Astrocyte (in vitro differentiated cells and primary cell): ENCODE results near the gene GRIA1. TPM values are rescaled to one million over a fixed set of nuclear protein-coding genes. Genes with fewer than 3 reads are reported as not detected.

Experiments
- DNase-seq: peaks from one replicate; pipeline ENCODE4 v3.0.0-alpha.2; 2010; ENCODE audit warnings: low read depth
- FAIRE-seq: peaks from 2 replicates; lab custom pipeline; 2011; peaks lifted over from hg19 to GRCh38; lab: Jason Lieb, UNC
- H2AFZ ChIP-seq: 2 replicates; pipeline ENCODE4 v1.6.0; 2012; ENCODE audit warnings: low read depth, low read length, inconsistent platforms
- H3K27ac ChIP-seq: 2 replicates; pipeline ENCODE4 v1.5.1; 2011; ENCODE audit warnings: low read depth, low read length, inconsistent platforms
- H3K27me3 ChIP-seq: 2 replicates; pipeline ENCODE4 v1.6.0; 2011; ENCODE audit warnings: low read length, inconsistent platforms; ENCODE audit not compliant: insufficient read depth
- H3K36me3 ChIP-seq: 2 replicates; pipeline ENCODE4 v1.5.1; 2011; ENCODE audit warnings: low read length, inconsistent platforms; ENCODE audit not compliant: insufficient read depth
- H3K4me1 ChIP-seq: 2 replicates; pipeline ENCODE4 v1.5.1; 2011; ENCODE audit warnings: low read length, inconsistent platforms; ENCODE audit not compliant: insufficient read depth
- H3K4me2 ChIP-seq: 2 replicates; pipeline ENCODE4 v1.6.0; 2012; ENCODE audit warnings: low read length, inconsistent platforms
- H3K4me3 ChIP-seq: 2 replicates; pipeline ENCODE4 v1.5.1; 2011; ENCODE audit warnings: low read depth, mild to moderate bottlenecking, low read length, inconsistent platforms; ENCODE audit not compliant: insufficient read depth
- H3K79me2 ChIP-seq: 2 replicates; pipeline ENCODE4 v1.6.0; 2012; ENCODE audit warnings: mild to moderate bottlenecking, low read length, inconsistent platforms; ENCODE audit not compliant: insufficient read depth
- H3K9ac ChIP-seq: 2 replicates; pipeline ENCODE4 v1.6.0; 2012; ENCODE audit warnings: mild to moderate bottlenecking, low read length, inconsistent platforms
- H3K9me3 ChIP-seq: 2 replicates; pipeline ENCODE4 v1.5.1; 2012; ENCODE audit warnings: low read depth, mild to moderate bottlenecking, low read length, inconsistent platforms; ENCODE audit not compliant: insufficient read depth
- H4K20me1 ChIP-seq: 2 replicates; pipeline ENCODE4 v1.6.0; 2012; ENCODE audit warnings: low read length, inconsistent platforms; ENCODE audit not compliant: insufficient read depth
- H3K27ac Mint-ChIP-seq: one replicate; pipeline ENCODE4 v1.8.0; 2021; ENCODE audit warnings: mild to moderate bottlenecking, mixed read lengths; ENCODE audit not compliant: unreplicated experiment
- H3K27me3 Mint-ChIP-seq: one replicate; pipeline ENCODE4 v1.8.0; 2021; ENCODE audit warnings: low read depth, mixed read lengths; ENCODE audit not compliant: unreplicated experiment
- H3K36me3 Mint-ChIP-seq: one replicate; pipeline ENCODE4 v1.8.0; 2021; ENCODE audit warnings: low read depth, mixed read lengths; ENCODE audit not compliant: unreplicated experiment
- H3K4me1 Mint-ChIP-seq: one replicate; pipeline ENCODE4 v1.8.0; 2021; ENCODE audit warnings: low read depth, mixed read lengths; ENCODE audit not compliant: unreplicated experiment
- H3K4me3 Mint-ChIP-seq: one replicate; pipeline ENCODE4 v1.8.0; 2021; ENCODE audit warnings: mild to moderate bottlenecking, moderate library complexity, mixed read lengths; ENCODE audit not compliant: unreplicated experiment
- H3K9me3 Mint-ChIP-seq: one replicate; pipeline ENCODE4 v1.8.0; 2021; ENCODE audit warnings: mild to moderate bottlenecking, mixed read lengths; ENCODE audit not compliant: unreplicated experiment
- CTCF ChIP-seq: IDR thresholded peaks from 2 replicates; pipeline ENCODE4 v1.5.1; 2011; ENCODE audit warnings: low read depth, mild to moderate bottlenecking, inconsistent platforms, low read length, moderate library complexity; ENCODE audit not compliant: insufficient read depth
- EZH2 ChIP-seq: IDR thresholded peaks from 2 replicates; pipeline ENCODE4 v1.6.1; 2012; ENCODE audit warnings: mild to moderate bottlenecking, low read length, inconsistent platforms; ENCODE audit not compliant: insufficient read depth
- total RNA-seq: library from RNA; stranded (reverse); gene quantifications from 2 replicates; pipeline ENCODE4 v1.2.1, GENCODE V29; 2021

Gene GRIA1
- total RNA-seq, 1 donor from 2014 or later: 5.4 TPM

DNA sequence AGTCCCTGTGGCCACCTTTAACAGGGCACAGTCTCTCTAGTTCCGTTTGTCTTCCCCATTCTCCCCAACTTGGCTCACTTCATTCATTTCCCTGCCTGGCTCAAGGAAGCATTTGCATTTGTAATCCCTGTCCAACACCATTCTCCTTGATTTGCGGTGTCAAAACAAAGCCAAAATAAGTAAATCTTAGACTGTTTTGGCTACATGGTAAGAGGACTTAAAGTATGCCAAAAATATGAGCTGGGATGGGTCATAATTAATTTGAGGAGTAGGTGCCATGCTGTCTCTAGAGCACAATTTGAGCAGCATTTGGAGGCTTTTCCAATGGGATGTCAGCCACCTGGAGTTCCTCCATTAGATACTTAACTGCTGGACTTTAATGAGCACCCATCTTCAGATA lies 3.7 kb upstream of the GRIA1 start:
- Mint-ChIP-seq H3K36me3 (no peaks in the 10 kb centered on the region), H3K4me1 (peaks cover 23% of the 10 kb centered on the region), H3K27me3 (peaks cover 8% of the 10 kb centered on the region), H3K27ac (no peak overlapping the region), H3K4me3 (no peak overlapping the region), H3K9me3 (no peaks in the 10 kb centered on the region)
- Histone ChIP-seq H4K20me1 (no peaks in the 10 kb centered on the region), H3K9ac (no peak overlapping the region), H3K27ac (no peak overlapping the region), H3K79me2 (no peaks in the 10 kb centered on the region), H3K27me3 (no peaks in the 10 kb centered on the region), H2AFZ (no peak overlapping the region), H3K9me3 (no peaks in the 10 kb centered on the region), H3K4me1 (peaks cover 14% of the 10 kb centered on the region), H3K4me3 (no peak overlapping the region), H3K4me2 (no peak overlapping the region), H3K36me3 (no peaks in the 10 kb centered on the region)
- no peak for FAIRE-seq
- TF ChIP-seq EZH2: no peak
- TF ChIP-seq CTCF: no peak
- DNase-seq: no peak

DNA sequence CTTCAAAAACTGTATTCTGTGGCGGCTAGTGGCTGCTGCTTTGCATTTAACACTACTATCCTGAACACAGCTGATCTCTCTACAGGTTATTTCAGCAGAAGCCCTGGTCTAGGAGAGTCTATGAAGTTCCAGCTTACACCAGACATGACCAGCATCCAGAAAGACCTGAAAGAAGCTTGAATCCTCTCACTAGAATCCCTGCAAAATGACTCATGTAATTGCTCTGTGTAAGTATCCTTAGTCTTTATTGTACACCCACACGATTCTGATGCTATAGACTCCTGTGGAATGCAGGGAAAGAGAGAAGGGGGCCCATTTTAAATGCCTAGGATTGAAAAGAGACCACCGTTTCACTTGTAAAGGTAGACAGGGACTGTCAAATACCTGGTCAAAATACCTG lies 859 bp upstream of the GRIA1 start:
- H3K27me3 Mint-ChIP-seq: peaks cover 8% of the 10 kb centered on the region

More for the DNA sequence above, 859 bp upstream of the GRIA1 start:
- H3K27ac ChIP-seq: no peak overlapping the region
- no peak overlapping the region for H3K4me3 ChIP-seq
- DNase-seq (peak; percentile 41), FAIRE-seq (peak; percentile 23)
- H3K36me3 ChIP-seq: no peaks in the 10 kb centered on the region
- no peaks in the 10 kb centered on the region for H3K9me3 ChIP-seq
- H3K4me3 Mint-ChIP-seq: peak overlapping the region; percentile 27
- no peaks in the 10 kb centered on the region for H4K20me1 ChIP-seq
- H3K9me3 Mint-ChIP-seq: no peaks in the 10 kb centered on the region
- no peaks in the 10 kb centered on the region for H3K27me3 ChIP-seq
- H3K4me2 ChIP-seq: peak overlapping the region; percentile 98
- TF ChIP-seq CTCF (no peak), EZH2 (no peak)
- H3K9ac ChIP-seq: no peak overlapping the region
- peaks cover 14% of the 10 kb centered on the region for H3K4me1 ChIP-seq
- no peaks in the 10 kb centered on the region for H3K79me2 ChIP-seq
- H3K4me1 Mint-ChIP-seq: peaks cover 26% of the 10 kb centered on the region
- H2AFZ ChIP-seq: no peak overlapping the region
- no peaks in the 10 kb centered on the region for H3K36me3 Mint-ChIP-seq
- peak overlapping the region; percentile 34 for H3K27ac Mint-ChIP-seq
